ENCODE data around the gene FOXP4.

FOXP4 gene

DNA sequence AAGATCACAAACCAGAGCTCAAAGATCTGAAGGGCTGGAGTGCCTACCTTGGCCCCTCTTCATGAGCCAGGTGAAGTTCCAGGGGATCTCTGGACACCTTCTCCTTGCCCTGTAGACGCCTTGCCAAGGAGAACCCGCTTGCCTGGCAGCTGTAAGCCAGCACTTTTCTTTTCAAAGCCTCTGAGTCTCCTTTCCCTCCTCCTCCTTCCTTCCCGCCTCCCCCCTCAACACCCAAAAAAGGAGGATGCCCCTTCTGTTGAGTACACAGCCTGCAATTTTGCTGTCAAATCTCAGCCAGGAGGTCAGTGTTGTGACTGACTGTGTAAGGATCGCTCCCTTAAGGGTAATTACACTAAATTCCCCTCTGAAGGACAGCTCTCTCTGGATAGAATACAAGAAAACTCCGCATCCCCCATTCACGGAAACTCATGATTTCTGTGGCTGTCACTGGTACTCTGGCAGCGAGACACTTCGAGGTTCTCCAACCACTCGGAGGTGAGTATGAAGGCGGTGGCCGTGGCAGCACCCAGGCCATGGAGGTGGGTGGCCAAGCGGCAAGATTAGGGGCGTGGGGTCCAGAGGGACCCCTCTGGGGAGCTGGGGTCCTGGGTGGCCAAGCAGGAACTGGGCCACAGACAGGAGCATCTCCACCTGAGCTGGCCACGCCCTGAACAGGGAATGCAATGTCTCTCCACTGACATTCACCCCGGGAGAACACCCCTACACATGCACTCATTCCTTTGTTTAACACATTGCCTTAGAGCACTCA, 23.2 kb upstream of the FOXP4 start:
- in situ Hi-C loops (cut with MboI; ENCODE audit: low sequenced_read_pairs) = no loop called here

DNA sequence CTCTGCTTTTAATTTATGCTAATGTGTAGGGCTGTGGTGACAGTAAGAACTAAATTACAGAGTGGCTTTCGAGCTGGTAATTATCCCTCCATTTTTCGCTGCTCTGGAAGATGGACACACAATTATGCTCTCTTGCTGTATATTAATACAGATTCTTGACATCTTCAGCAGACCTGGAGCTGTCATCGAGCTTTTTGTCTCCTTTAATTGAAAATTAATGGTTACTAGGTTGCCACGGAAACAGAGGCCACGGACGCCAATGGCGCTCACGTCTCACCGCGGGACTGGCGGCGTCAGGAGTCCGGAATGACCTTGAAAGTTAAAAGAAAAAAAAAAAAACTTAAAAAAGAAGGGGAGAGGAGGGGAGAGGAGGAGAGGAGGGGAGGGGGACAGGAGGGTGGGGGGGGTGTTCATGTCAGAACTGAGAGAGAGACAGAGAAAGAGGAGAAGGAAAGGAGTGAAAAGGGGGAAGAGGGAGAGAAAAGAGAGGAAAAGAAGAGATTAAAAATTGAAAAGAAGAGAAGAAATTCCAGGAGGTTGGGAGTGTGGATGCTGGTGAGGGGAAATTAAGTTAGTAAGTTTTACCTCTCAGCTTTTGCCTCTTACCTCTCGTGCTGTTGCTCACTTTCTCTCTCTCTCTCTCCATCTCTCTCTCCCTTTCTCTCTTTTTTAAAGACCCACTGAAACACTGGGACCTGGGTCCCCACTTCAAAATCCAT, 22.1 kb upstream of the FOXP4 start:
- in situ Hi-C loops (cut with MboI; ENCODE audit: low sequenced_read_pairs) = no loop called here

DNA sequence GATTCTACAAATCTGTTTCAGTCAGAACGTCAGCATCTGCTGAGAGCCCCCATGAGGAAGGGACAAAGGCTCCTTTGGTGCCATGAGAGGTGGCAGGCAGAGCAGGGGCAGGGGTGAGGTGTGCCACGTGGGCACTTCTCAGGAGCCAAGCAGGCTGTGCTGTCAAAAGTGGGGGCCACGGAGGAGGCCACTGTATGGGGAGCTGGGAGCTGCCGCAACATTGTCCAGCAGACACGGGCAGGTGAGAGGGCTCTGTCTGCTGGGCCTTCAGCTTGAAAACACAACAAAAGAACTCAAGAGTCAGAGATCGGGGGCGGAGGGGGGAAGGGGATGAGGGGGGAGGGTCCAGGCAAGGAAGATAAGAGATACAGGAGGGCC, 21.6 kb upstream of the FOXP4 start:
- in situ Hi-C loops (cut with MboI; ENCODE audit: low sequenced_read_pairs) = no loop called here

DNA sequence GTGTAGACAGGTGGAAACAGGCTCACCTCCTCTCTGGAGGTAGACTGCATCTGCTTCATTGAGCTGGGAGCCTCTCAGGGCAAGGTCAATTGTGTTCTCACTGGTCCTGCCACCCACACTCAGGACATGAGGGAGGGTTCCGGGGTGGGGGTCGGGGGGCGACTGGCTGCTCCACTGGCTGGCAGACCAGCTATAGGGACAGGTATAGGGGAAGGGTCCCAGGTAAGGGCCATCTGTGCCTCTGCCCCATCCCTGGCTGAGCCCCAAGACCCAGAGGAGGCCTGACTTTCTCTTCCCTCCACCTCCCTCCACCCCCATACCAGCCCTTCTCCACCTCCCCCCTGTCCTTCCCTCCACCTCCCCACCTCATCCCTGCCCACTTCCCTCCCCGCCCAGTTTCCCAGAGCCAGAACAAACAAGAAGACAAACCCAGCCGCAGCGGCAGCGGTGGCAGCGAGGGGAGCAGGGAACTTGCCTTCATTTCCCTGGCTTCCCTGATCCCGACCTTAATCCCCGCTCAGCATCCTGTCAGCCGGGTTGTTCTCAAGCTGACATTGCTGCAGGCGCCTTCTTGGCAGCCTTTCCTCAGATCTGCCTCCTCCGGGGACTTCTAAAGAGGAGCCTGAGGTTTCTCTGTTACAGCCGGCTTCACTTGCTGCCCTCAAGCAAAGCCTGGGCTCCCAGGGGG, 18.3 kb upstream of the FOXP4 start:
- in situ Hi-C loops (cut with MboI; ENCODE audit: low sequenced_read_pairs) = no loop called here

DNA sequence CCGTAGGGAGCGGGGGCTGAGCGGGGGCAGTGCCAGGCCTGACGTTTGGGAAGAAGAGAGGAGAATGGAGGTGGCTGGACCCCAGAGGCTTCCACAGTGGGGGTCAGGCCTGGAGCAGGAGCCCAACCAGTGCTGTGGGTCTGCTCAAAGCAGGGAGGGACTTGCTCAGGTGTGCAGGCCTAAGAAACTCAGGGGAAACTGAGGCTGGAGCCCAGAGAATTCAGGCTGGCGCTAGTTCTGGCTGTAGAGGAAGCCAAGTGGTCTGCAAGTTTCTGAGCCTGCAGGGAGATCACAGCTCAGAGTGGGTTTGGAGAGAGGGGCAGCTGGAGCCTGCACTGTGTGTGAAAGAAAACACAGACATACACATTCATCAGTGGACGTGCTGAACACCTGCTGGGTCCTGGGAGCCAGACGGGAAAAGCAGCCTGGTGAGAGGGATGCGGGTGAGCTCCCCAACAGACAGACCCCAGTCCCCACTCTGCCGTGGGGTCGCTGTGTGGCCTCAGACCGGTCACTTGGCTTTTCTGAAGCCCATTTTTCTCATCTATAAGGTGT, 17.7 kb upstream of the FOXP4 start:
- in situ Hi-C loops (cut with MboI; ENCODE audit: low sequenced_read_pairs) = no loop called here

DNA sequence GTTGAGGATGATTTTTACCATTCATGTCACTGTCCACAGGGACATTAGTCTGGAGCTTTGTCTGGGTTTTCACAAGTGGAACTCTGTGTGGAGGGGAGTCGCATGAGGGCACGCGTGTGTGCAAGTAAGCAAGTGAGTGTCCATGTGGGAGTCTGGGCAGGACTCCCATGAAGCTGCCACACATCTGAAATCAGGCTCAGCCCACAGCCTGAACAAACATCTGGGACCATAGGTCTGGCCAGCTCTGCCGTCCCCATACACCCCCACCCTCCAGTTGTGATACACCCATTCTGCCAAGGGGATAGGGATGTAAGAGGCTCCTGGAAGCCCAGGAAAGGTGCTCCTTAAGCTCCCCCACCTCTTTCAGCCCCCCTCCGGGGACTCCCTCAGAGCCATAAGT, 17.1 kb upstream of the FOXP4 start:
- in situ Hi-C loops (cut with MboI; ENCODE audit: low sequenced_read_pairs) = no loop called here

DNA sequence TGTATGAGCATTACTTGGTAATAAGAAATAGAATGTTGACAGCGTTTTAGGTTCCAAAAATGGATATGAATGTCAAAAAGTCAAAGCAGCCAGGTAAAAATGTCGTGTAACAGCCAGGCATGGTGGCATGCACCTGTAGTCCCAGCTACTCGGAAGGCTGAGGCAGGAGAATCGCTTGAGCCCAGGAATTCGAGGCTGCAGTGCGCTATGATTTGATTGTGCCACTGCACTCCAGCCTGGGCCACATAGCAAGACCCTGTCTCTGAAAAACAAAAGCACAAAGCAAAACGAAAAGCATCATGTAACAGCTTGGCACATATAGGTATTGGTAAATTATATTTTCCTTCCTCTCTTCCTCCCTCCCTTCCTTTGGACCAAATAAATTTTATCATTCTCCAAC, 16.2 kb upstream of the FOXP4 start:
- in situ Hi-C loops (cut with MboI; ENCODE audit: low sequenced_read_pairs) = no loop called here

DNA sequence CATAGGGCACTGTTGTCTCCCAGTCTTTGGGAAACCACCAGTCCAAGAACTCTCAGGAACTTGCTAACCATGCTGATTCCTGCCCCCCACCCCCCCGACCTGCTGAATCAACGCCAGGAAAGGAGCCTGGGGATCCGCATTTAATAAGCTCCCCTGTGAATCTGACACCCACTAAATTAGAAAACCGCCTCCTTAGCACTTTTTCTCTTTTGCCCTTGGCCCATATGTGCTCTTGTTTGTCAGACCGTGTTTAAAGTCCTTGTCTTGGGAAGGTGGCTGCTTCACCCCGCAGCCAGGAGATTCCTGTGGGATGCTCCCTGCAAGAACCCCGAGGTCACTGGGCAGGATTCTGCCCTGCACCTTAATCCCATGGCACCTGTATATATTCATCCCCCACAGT, 15.7 kb upstream of the FOXP4 start:
- in situ Hi-C loops (cut with MboI; ENCODE audit: low sequenced_read_pairs) = no loop called here

DNA sequence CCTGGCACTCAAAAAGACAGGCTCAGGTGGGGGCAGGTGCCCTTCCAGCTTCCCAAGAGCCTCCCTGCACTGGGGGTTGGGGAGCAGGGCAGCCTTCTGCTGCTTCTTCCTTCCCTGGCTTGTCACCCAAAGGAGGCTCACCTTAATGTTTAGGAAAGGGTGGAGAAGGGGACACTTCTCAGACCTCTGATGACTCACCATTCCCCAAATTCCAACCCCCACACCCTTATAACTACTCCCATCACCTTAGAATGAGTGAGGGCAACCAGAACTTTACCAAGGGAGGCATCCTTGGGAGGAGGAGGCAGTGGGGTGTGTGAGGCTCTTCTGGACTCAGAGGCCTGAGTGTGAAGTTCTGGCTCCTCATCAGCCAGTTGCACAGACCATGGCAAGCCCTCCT, 15.2 kb upstream of the FOXP4 start:
- in situ Hi-C loops (cut with MboI; ENCODE audit: low sequenced_read_pairs) = no loop called here

DNA sequence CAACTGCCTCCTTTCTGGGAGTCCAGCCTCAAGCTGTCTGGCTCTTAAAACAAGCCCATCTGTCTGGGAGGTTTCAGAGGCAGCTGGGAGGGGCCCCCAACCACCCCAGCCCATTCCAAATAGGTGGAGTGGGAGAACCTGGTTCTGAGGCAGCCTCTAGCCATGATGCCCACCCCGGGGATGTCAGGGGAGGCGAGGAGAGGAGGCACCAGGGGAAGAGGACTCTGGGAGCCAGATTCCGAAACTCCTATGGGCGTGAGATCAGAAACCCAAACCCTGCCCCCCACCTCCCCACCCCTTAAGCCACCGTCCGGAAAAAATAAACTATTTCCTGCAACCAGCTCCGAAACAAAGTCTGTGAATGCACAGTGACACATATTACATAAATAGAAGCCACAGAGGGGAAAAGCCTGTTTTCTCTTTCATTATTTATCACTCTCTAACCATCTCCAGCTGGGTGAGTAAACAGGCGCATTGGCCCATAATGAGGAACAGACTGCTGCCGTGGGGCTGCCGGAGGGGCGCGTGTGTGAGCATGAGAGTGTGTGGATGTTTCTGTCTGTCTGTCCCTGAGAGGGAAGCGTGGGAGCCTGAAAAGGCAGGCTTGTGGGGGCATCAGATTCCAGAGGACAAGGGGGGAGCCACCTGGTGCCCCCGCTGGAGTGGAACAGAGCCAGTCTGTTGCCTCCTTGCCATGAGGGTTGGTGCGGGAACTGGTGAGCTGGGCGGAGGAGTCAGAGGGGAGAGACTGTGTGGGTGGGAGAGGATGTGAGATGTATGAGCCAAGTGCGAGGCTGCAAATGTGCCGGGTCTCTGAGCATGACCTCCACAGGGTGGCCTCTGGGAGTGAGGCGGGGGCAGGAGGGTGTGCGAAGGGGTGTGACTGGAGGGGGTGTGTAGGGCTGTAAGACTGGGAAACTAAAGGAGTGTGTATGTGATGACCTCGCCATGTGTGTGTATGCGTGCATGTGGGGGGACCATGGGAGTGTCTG, 14.3 kb upstream of the FOXP4 start:
- in situ Hi-C loops (cut with MboI; ENCODE audit: low sequenced_read_pairs) = no loop called here

DNA sequence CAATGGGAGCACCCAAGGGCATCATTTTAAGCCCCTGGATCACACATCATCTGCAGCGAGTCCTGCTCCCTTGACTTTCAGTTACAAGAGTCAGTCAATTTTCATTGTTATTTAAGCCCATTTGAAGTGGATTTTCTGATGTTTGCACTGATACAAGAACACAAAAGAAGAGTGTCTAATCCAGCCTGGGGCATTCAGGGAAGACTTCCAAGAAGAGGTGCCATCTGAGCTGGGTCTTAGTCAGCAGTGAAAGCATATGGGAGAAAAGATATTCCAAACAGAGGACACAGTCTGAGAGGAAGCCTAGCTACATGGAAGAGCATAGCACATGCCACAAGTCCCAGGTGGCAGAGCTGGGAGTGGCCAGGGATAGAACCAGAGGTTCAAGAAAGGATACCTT, 10.4 kb upstream of the FOXP4 start:
- in situ Hi-C loops (cut with MboI; ENCODE audit: low sequenced_read_pairs) = no loop called here

DNA sequence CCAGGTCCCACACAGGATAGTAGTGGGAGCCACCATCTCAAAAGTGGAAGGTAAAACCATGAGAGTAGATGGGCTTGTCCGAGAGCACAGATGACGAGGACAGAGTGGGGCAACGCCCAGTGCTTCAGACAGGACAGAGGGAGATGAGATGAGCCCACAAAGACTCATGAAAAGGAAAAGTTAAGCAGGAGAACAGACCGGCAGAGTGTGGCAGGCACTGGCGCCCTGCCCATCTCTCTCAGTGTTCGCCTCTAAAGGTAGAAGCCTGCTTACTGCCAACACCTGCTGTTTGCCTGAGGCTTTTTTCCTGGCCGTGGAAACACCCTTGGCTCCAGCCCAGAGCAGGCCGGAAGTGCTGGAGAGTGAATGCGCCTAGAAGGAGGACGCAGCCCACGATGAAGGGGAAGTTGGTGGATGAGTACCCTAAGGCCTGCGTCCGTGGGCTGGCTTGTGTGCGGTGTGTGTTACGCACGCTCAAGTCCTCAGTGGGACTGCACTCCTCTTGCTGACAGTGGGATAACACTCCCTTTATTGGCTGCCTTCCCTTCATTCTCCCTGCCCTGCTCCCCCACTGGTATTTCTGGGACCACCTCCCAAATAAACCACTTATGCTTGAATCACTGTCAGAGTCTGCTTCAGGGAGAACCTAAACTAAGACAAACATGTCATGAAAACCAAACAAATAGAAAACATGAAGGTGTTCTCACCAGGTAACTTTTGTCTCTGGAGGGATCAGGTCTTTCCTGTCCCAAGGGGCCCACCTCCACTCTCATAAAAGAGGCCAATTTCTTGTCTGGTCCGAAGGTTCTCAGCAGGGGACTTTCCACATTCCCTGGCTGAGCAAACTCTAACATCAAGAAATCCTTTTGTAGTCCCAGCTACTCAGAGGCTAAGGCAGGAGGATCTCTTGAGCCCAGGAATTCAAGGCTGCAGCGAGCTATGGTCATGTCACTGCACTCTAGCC, 9.1 kb upstream of the FOXP4 start:
- in situ Hi-C loops (cut with MboI; ENCODE audit: low sequenced_read_pairs) = no loop called here

DNA sequence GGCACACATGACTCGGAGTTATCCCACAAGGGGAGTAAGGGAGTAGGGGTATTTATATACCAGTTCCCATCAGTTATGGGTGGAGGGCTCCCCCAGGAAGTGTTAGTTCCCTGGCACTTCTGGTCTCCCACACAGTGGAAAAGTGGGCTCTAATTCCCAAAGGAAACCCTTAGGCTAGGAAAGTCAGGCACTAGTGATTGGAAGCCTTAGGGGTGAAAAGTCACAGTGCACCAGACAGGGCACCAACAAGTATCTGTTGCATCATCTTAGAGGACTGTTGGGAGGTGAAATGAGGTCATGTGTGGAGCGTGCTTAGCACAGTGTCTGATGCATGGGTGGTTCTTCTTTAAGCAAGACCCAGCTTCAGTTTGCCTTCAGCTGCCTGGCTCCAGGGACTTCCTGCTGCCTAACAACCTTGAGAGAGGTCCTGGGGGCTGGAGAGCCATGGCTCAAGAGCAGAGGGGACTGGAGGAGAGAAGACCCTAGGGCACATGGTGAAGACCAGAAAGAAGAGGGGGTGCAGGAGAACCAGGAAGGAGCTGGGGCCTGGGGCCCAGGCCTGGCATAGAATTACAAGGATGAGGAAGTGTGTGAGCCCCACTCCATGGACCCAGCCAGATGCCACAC, 7.5 kb upstream of the FOXP4 start:
- in situ Hi-C loops (cut with MboI; ENCODE audit: low sequenced_read_pairs) = no loop called here

DNA sequence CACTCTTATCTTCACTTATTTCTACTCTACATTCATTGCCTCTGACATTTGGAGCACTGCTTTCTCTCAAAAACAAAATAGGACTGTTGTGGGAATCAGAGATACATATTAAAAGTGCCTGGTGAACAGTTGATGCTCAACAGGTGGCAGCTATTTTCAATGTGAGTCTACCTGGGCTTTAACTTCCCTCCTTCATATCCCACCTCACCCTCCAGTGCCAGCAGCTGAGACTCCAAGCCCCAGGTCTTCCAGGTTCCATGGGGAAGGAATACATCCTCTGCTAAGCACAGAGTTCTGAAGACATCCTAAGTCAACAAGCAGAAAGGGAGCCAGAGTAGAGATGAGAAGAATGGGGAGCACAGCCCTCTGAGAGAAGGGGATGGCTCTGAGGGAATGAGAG, 7.0 kb upstream of the FOXP4 start:
- in situ Hi-C loops (cut with MboI; ENCODE audit: low sequenced_read_pairs) = no loop called here

DNA sequence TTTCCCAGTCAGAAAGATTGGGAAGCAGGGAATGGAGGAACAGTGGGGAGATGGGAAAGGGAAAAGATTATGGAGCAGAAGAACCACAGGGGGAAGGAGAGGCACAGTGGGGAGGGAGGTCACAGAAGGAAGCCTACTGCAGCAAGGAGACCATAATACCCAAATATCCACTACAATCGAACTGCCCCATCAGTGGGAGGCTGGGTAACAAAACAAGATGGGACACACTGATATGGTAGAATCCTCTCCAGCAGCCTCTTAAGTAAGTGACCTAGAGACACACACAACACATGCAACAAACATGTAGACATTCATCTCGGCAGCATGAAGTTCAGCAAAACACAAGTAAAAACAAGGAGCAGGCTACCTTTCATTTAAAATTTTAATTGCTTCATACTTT, 4.8 kb upstream of the FOXP4 start:
- in situ Hi-C loops (cut with MboI; ENCODE audit: low sequenced_read_pairs) = no loop called here

DNA sequence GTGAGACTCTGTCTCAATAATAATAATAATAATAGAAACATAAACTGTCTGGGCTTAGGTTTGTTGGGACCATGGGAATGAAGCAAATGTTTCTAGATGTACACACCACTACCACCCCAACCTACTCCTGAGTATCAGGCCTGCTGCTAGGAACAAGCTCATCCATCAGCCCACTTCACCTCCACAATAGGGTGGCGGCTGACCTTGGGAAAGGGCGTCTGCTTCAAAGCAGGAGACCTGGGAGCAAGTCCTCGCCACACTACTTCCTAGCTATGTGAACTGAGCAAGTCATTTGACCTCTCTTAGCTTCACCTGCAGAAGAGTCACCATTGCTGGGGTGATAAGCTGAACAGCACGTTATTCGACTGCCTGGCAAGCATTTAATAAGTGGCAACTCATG, 3.1 kb upstream of the FOXP4 start:
- in situ Hi-C loops (cut with MboI; ENCODE audit: low sequenced_read_pairs) = no loop called here

DNA sequence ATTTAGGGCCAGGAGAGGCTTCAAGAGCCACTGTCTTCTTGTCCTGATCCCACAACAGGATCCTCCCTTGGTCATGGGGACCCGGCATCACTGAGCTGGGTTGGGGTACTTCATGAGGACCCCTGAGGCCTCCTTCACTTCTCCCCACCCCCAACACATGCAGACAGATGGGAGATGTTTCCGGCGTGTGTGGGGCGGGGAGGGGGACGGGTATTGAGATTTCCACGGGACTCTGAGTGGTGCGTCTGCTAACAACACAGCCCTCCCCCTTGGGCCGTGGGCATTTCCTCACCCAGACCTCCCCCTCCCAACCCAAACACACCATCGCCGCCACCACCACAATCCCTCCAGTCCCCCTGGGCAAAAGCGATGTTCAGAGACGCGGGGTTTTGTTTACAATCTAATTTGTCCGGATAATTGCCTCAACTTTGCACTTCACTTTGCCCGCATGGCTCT, 906 bp upstream of the FOXP4 start:
- in situ Hi-C loops (cut with MboI; ENCODE audit: low sequenced_read_pairs) = no loop called here

DNA sequence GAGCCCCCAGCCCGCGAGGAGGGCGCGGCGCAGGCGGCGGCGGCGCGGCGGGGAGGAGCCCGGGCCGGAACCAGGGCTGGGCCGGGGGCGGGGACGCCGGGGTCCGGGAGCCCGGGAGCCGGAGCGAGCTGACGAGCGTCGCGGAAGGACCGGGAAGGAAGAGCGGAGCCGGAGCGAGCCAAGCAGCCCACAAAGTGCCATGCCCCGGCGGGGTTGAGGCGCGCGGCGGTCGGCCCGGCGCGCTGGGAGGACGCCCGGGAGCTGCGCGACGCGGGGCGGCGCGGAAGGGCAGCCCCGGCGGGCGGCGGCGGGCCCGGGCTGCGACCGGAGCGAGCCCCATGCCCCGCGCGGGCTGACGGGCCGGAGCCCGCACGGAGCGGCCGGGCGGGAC, 289 bp downstream of the FOXP4 start:
- in situ Hi-C loops (cut with MboI; ENCODE audit: low sequenced_read_pairs) = no loop called here

All from HL-60/S4 treated with retinoic acid at 250 ng/mL for 4 days and 3 days (cell line).